ENCODE results near the gene MED25.

DNA sequence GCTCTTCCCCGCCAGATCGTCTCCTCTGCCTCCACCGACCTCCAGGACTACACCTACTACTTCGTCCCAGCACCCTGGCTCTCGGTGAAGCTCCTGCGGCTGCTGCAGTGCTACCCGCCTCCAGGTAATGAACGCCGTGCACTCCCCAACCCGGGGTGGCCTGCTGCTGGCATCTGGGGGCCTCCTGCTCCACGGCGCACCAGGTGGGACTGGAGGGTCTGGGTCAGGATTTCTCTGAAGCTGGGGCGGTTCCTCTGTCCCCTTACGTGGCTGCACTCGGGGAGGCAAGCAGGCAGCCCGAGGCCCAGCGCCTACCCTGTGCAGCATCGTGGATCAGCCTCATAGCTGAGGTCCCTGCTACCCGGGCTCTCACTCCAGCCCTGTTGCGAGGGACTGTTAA lies 22.5 kb upstream of the MED25 start:
- TF ChIP-seq, protein P1, sequence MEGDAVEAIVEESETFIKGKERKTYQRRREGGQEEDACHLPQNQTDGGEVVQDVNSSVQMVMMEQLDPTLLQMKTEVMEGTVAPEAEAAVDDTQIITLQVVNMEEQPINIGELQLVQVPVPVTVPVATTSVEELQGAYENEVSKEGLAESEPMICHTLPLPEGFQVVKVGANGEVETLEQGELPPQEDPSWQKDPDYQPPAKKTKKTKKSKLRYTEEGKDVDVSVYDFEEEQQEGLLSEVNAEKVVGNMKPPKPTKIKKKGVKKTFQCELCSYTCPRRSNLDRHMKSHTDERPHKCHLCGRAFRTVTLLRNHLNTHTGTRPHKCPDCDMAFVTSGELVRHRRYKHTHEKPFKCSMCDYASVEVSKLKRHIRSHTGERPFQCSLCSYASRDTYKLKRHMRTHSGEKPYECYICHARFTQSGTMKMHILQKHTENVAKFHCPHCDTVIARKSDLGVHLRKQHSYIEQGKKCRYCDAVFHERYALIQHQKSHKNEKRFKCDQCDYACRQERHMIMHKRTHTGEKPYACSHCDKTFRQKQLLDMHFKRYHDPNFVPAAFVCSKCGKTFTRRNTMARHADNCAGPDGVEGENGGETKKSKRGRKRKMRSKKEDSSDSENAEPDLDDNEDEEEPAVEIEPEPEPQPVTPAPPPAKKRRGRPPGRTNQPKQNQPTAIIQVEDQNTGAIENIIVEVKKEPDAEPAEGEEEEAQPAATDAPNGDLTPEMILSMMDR (conservative IDR thresholded peaks at IDR 0.05; ENCODE audit: low read depth, low read length), result no peak
- no peak for TF ChIP-seq EZH2 (IDR thresholded peaks at IDR 0.05; ENCODE audit: borderline replicate concordance, low read depth, low read length, poor library complexity, severe bottlenecking)
